EH (cell line): ENCODE data around the gene FUT9.

Experiments used
- DNase-seq: peaks from one replicate; pipeline ENCODE4 v3.0.0-alpha.2; 2015; ENCODE audit warnings: low read depth

The FUT9 gene

DNA sequence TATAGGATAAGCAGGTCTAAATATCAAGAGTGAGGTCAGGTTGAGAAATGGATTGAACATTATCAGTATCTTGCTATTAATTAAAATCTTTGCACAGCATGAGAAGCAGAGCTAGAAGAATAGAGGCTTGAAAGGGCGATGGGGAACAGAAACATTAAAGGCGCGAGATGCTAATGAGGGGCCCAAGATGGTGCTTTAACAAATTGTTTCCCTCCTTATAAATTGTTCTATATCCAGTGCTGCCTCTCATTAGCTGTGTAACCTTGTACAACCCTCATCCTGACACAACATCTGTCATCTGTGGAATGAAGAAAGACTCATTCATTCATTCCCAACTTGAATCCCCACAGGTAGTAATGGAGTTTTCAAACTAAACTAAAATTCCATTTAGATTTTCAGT is 57.8 kb downstream of the FUT9 start:
- DNase-seq: no peak

DNA sequence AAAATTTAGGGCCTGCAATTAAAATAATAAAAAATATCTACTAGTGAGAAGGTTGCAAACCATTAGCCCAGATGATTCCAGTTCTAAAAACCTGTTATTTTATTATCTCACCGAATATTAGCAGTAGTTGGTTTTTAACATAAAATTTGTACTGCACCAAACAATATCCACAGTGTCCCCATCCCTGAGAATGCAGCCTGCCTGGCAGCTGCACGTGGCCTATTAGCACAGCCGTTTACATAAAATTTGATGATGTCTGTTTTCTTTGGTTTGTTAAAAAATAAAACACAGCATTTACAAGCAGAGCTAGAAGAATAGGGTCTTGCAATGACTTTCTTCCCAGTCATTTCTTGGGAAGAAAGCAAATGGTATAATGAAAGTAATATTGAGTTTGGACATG is 58.2 kb downstream of the FUT9 start:
- DNase-seq: no peak

DNA sequence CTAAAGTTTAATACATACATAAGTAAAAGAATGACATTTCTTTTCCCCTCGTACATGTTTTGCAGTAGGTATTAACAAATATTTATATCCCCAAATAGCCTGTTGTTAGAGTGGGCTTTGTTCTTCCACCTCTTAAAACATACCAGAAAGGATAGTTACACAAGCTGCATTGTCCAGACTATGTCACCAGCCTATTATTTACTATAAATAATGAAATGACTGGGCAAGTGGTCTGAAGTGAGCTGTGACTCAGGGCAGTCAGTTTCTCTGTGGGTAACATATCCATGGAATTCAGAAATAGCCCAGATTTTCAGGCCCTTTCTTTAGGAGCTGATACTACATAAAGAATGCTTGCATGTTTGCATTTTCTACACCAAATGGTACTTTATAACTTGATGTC is 60.1 kb downstream of the FUT9 start:
- DNase-seq: no peak

DNA sequence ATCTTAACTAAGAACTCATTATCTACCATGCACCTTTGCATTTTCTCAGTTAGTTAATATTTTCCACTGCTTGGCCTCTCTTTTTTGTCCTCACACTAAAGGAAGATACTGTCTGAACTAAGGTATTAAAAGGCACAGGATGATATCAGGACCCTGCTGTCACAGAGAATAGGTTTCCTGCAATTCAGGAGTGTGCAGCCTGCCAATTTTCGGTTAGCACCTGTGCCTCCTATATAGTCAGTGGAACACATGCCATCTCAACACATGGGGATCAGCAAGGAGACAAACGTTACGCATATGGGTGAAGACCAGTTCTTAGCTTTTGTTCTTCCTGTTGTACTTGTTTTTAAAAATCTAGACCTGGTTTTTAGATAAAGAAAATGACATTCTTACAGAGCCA is 71.0 kb downstream of the FUT9 start:
- DNase-seq: no peak

DNA sequence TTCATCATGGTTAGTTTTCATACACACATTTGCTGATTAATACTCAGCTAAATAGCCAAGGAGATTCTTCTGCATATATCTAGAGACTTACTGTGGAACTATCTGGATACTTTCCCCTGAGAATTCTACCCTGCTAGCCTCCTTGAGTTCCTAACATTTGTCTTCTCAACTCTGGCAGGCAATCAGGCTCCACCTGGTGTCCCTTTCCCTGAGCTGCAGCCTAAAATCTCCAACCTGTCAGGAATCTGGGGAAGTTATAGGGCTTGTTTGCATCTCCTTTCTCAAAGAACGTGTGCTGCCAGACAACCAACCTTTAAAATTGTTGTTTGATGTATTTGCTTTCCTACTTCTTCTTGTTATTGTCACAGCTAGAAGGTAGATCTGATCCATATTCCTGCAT is 73.4 kb downstream of the FUT9 start:
- no peak for DNase-seq

DNA sequence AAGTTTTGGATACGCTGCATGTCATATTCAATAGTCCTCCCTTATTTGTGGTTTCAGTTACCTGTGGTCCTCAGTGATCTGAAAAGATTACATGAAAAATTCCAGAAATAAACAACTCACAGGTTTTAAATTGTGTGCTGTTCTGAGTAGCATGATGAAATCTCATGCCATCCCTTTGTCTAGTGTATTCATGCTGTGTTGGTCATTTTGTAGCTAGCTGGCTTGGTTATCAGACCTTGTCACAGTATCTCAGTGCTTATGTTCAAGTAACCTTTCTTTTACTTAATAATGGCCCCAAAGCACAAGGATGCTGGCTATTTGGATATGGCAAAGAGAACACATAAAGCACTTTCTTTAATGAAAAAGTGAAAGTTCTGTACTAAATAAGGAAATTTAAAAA is 78.3 kb downstream of the FUT9 start:
- DNase-seq: no peak

DNA sequence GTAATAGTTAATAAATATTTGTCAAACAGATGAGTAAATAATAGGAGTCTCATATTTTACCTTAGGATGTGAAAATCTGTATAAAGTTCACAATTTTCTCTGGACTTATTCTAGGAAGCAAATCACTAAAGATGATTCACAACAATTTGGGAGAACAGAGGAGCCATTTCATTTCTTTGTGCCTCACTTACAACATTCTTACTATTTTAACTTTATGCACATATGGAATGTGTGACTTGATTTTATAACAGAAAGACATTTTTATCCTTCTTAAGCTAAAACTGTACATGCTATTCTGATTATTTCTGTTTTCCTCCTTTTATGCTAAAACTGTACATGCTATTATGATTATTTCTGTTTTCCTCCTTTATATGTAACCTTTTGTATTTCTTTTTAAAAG is 83.3 kb downstream of the FUT9 start:
- no peak for DNase-seq

DNA sequence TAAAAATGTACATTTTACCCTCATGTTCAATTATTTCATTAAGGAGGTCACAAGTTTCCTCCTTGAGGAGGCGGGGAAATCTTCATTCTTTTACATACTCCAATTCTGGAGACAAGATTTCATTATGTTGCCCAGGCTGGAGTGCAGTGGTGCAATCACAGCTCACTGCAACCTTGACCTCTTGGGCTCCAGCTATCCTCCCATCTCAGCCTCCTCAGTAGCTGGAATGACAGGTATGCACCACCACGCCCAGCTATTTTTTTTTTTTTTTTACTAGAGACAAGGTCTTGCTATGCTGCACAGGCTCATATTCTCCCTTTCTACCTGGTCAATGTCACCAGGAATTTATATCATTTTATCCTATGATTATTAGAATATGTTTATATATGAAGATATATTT is 85.8 kb downstream of the FUT9 start:
- no peak for DNase-seq

DNA sequence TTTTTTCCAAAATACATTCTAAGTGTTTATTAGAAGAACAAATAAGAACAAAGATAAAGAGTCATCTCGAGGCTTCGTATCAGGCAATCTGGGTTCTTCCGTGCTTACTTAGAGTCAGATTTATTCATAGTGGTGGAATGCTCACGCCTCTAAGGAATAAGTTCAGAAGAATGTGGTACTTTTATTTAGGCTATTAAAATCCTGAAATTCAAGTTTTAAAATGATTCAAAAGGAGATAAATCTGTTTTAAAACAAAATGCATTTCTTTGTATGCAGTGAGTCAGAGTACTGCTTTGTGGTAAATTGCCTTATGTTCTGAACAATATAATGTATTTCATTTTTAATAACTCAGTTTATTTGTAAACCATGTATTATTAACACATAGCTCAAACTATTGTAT is 89.1 kb downstream of the FUT9 start:
- no peak for DNase-seq

DNA sequence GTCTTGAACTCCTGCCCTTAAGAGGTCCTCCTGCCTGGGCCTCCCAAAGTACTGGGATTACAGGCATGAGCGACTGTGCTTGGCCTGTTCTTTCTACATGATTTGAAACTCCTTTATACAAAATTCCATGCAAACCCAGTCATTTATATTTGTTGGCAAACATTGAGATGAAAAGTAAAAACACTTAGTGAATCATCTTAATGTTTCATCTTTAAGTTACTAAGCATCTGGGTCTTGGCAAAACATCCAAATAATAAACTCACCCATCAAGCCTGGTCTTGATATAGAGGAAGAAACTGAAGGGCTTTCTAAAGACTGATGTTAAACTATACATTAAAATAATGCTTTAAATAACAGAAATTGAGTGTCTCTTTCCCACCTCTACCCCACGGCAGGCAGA is 95.1 kb downstream of the FUT9 start:
- no peak for DNase-seq

DNA sequence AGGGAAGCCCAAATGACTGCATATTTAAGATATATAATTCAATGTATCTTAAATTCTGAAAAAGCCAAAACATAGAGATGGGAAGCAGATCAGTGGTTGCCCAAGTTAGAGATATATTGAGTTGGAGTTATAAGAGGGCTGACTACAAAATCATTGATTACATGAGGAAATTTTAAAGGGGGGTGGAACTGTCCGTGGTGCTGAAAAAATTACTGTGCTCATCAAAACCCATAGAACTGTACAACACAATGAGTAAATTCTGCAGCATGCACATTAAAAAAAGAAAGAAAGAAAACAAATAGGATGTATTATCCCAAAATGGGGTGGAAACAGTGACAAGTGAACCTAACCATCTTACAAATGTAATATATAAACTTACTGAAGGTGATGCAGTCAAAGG is 100.9 kb downstream of the FUT9 start:
- DNase-seq: no peak

DNA sequence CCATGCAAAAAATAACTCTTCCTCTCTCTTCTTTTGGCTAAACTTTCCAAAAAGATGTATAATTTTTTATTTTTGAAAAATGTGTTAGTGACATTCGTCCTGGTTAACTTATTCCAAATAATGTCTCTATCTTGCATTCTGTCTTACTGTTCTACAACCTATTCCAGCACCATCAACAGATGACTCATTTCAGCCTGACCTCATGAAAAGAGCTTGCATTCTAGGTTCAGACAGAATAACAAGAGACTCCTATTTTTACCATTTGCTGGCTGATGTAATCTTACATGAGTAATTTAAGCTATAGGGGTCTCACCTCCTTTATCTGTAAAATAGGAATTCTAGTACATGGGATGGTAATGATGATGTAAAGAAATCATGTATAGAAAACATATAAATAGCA is 109.0 kb downstream of the FUT9 start:
- no peak for DNase-seq

DNA sequence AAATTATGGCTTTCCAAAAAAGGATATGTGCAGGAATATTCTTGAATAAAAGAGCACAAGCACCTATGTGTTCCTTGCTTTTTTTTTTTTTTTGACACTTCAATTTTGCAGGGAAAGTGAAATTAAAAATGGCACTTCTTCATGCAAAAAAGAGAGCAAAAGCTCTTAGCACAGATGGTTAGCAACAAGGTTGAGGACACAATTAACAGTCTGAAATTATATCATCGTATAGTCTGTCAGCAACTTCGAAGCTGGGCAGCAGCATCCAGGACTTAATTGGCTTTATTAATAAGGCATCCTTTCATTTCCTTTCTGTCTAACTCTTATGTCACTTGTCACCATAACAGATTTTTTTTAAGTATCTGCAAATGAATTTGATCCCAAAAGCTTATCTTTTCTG is 122.6 kb downstream of the FUT9 start:
- no peak for DNase-seq

DNA sequence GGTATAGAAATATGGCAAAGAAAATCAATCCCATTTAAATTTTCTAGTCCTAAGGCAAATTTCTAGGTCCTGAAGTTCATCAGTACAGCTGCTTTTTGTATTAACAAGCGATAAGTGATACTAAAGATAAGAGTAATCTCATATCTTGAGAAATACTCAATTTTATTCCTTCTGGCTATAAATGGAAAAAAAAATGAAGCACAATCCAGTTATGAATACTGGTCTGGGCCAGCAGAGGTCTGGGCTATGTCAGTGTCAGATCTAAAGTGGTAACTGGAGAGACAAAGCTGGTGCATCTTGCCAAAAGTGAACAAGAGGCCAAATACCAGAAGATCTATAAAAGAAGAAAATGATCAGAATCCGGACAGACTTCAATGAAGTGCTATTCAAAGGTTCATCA is 126.4 kb downstream of the FUT9 start:
- no peak for DNase-seq

DNA sequence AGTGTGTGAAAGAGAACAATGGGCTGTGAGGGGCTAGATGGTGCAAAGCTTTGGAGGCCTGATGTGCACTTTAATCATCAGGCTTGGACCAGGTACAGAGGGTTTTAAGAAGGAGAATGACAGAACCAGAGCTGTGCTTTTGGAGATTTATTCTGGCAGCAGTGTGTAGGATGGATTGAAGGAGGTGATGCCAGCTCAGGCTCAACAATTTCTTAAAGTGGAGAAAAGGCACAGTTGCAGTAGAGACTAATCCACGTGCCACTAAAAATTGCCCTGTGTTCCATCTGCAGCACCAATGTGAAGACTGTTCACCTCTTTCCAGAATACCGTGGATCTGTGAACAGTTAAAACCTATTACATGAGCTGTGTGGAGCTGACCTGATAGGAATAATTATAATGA is 134.7 kb downstream of the FUT9 start:
- no peak for DNase-seq

DNA sequence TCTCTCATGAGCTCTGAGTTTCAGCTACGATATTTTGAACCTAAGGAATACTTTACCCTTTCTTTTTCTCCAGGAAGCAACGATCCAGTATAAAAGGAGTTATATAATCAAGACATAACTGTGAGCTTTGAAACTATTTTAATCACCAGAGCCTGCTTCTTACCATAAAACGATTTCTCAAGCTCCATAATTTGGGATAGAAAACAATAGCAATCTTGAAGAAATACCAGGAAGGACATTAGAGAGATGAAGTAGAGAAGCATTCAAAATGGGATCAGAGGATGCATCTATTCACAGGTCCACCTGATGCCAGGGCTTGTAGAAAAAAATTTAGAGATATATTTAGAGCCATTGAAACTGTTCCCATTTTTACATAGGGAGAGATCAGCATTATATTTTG is 135.9 kb downstream of the FUT9 start:
- no peak for DNase-seq

DNA sequence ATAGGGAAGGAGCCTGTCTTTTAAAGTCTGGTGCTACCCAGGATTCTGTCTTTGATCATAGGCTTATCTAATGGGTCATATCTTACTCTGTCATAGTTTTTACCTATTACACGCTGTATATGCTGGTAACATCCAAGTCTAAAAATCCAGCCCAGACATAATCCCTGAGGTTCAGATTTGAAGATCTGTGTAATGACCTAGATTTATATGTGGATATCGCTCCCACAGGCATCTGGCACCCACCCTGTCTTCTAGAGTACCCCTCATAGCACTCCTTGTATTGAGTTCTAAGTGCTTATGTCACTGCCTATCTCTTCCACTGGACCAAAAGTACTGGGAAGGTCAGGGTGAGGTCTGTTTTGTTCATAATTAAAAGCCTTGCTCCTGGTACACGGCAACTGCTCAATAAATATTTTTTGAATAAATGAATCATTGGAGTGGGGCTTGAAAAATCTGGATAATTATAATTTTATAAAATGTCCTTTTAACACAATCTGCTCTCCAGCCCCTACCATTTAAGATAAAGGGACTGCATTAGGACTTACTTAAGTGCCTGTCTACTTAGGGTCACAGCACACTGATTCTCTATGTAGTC is 136.4 kb downstream of the FUT9 start:
- no peak for DNase-seq

DNA sequence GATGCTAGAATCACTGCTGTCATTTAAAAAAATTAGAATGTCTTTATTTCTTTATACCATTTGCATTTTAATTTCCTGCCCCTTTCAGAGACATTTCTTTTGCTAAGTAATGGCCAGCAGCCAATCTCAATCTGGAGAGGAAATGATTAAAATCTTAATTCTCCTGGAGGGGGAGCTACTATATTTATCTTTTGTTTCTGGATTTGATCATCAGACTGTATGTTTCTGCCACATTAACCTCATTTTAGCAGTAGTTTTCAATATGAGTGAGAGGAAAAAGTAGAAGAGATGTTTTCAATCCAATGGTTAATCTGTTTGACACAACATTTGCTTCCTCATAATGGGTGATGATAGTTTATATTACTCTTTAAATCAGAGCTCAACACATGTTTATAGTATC is 138.0 kb downstream of the FUT9 start:
- DNase-seq: no peak

DNA sequence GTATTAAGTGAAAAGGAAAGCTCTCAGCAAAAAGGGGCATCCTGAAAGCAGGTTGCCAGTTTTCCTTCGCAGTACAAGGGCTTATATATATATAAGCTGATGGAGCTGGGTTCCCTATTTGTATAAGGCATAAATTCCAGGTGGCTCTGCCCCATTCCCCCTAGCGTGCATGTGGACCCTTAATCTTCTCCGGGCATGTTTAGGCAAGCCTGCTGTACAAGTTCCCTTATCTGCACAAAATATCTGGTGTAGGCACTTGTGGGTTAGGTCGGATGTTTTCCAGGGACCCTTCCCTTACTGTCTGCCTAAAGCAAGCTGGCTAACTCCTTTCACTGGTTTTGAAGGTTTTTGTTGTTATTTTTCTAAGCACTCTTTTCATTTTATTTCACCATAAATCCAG is 140.7 kb downstream of the FUT9 start:
- no peak for DNase-seq

DNA sequence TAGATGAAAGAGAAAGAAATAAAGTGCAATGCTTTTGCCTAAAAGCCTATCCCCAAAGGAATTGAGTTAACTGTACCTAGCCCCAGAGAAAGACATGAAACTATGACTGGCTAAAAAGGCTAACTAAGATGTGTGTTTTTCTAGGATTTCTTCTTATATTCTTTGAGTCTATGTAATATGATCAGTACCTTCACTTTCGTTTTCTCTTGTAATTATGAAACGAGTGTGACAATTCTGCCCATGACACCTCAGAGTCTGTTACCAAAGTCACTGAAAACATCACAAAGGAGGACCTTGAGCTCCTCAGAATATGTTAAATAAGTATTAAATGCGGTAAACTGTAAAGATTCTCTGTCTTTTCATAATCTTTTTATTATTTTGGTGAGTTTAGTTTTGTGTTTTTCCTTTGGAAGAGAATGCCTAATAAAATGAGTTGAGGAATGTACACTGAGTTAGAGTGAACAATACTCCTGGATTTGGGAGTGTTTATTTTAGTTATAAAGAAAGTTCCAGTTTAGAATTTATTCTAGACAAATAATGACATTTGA is 141.3 kb downstream of the FUT9 start:
- DNase-seq: no peak

DNA sequence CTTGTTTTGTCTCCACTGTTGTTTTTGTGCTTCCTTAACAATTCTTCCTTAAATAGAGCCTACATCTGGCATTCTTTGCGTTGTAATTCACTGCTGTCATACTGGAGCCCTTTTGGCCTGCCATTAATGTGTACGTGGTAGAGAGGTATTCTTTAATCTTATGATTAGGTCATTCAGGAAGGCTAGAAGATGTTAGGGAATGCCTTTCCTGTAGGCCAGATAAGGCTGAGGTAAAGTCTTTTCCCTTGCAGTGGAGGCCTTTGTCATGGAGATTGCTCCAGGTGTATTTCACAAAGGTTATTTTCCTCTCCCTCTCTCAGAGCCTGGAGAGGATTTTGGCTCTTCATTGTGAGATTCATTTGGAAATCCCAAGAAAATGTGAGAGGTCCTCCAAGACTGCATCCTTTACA is 146.9 kb downstream of the FUT9 start:
- no peak for DNase-seq

DNA sequence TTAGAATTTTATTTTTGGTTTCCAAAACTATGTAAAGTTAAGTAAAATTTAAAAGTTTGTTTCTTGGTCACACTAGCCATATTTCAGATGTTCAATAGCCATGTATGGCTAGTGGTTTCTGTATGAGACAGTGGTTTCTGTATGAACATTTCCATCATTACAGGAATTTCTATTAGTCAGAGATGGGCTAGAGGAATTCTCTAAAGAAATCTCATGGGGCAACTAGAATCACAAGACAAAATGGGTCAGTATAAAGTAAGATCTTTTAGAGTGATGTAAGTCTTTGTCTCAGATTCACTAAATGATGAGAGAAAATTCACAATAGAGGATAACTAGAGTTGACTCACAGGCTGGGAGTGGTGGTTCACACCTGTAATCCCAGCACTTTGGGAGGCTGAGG is 149.0 kb downstream of the FUT9 start:
- DNase-seq: no peak

DNA sequence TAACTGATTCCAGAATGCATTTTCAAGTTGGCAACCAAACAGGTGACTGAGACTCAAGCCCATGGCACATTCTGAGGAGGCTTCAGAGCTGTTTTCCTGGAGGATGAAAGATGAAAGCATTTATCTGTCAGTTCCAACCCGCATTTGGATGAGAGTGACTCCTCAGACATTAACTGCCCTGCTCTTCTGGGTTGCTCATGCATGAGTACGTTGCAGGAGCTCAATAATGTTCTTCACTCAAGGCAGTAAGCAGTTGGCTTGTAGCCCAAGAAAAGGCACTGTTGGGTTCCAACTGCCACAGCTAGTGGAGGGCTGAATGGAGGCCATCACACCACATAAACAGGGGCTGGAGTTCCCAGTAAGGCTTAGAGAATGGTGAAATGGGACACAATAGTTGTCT is 155.3 kb downstream of the FUT9 start:
- no peak for DNase-seq

DNA sequence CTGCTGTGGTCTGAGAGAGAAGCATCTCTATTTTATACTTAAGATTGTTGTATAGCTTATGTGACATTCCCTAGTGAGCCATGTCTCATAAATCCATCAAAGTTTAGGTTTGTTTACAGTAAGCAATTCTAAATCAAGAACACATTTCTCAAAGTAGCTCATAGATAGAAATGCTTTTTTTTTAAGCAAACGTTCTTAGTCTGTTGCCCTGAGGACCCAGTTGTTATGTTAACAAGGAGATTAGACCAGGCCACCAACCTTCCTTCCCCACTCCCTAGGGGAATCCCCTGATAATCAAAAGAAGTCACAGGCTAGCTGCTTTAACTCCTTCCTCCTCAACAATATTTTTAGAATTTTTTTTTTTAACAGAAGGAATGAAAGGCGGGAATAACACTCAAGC is 169.0 kb downstream of the FUT9 start:
- DNase-seq: no peak

DNA sequence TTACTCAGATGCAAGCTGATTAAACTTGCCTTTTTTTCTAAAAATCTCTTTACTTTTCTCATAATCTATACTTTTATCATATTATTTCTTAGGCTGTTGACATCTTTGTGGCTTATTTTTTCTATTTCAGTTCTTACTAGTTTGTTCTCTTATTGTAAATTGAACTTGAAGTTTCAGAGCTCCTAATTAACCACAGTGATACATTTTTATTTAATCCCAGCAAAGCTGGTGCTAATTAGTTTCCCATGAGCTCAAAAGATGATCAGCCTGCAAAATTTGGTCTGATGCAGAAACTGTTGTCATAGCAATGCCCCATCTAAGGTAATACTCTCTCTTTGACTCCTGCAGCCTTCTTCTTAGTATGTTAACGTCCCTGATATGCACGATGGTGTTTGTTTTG is 170.3 kb downstream of the FUT9 start:
- no peak for DNase-seq
